GM12892 (cell line): ENCODE measurements around the gene QPCT.

Experiments
- POLR2A ChIP-seq: IDR thresholded peaks from 2 replicates; pipeline ENCODE4 v1.6.1; 2011; ENCODE audit warnings: low read depth, low read length, control low read depth
- POLR2AphosphoS5 ChIP-seq: IDR thresholded peaks from 2 replicates; pipeline ENCODE4 v1.6.1; 2011; ENCODE audit warnings: low read depth, low read length, control low read depth

- TF ChIP-seq POLR2A (no peak), POLR2AphosphoS5 (no peak)
Measured at GRCh38 chr2:37378411-37378810, 34.0 kb downstream of the QPCT start.
